ENCODE results near the gene TBATA. TPM values are rescaled to one million over a fixed set of nuclear protein-coding genes. Genes with fewer than 3 reads are reported as not detected.

The TBATA gene
- polyA plus RNA-seq, 1 of the 3 experiments (the other 2 are of a cell fraction), result not detected

GRCh38 chr10:70810967-70811366 is 25.8 kb upstream of the TBATA start:
- TF ChIP-seq RFX5 (IDR thresholded peaks at IDR 0.05; ENCODE audit: low read length) (no peak), SMC3 (IDR thresholded peaks at IDR 0.05; ENCODE audit: low read depth, low read length) (no peak), USF2 (IDR thresholded peaks at IDR 0.05; ENCODE audit: borderline replicate concordance, low read depth, low read length) (no peak), GATA2 (CRISPR knock-in tag; IDR thresholded peaks at IDR 0.05) (0 out of 2 replicates have a peak, but pooled peaks have one; percentile 67), MEF2A (IDR thresholded peaks at IDR 0.05; ENCODE audit: borderline replicate concordance, low read depth) (no peak), POLR2AphosphoS5 (IDR thresholded peaks at IDR 0.05; ENCODE audit: low read depth, low read length) (no peak), RCOR1 (IDR thresholded peaks at IDR 0.05; ENCODE audit: low read length) (peak; percentile 58; the same call in 1 of the 2 replicates), NFIC (IDR thresholded peaks at IDR 0.05; ENCODE audit: borderline replicate concordance) (no peak), ZBTB33 (IDR thresholded peaks at IDR 0.05; ENCODE audit: borderline replicate concordance, low read depth) (no peak), PBX3 (IDR thresholded peaks at IDR 0.05) (no peak), GABPA (IDR thresholded peaks at IDR 0.05; ENCODE audit: low read depth) (no peak), EP300 (IDR thresholded peaks at IDR 0.05; ENCODE audit: borderline replicate concordance in 1 of 2, low read depth in 1 of 2, low read length in 1 of 2) (peak in 1 of 2 experiments; percentile 59; a peak in 1 of 4 replicates), MAX (IDR thresholded peaks at IDR 0.05; ENCODE audit: low read depth) (no peak)
- no peaks in the 10 kb centered on the region for H3K9me3 ChIP-seq
- no peaks in the 10 kb centered on the region for H3K79me2 ChIP-seq (ENCODE audit: insufficient read depth)
- no peaks in the 10 kb centered on the region for H3K36me3 ChIP-seq (replicated peaks in 1 of 2; ENCODE audit: control insufficient read depth in 1 of 2, insufficient read depth in 2 of 2, low read length in 1 of 2)
- H3K4me2 ChIP-seq, result no peak overlapping the region
- no peaks in the 10 kb centered on the region for H4K20me1 ChIP-seq (ENCODE audit: insufficient read depth)
- ChIA-PET CTCF (interaction anchor here (1.1 to 4.1 kb wide), 4 partner anchors 67 to 364 kb away, joined by 3 to 22 read pairs (median 6); no protein-coding TSS in a partner anchor), POLR2A (no interaction called here)
- no peaks in the 10 kb centered on the region for H3K27me3 ChIP-seq (ENCODE audit: insufficient read depth)
- peak; percentile 46 for DNase-seq
- H3K27ac ChIP-seq (ENCODE audit: low read depth in 2 of 2, low read length in 1 of 2), result peak overlapping the region in 1 of 2 experiments; percentile 9; a peak in 1 of 4 replicates
- H3K4me1 ChIP-seq (ENCODE audit: control insufficient read depth in 1 of 2, insufficient read depth in 2 of 2, low read depth in 1 of 2, low read length in 1 of 2), result peaks cover 0 to 4% of the 10 kb centered on the region in 2 experiments; a peak in 1 of 4 replicates
- H3F3A ChIP-seq (replicated peaks; ENCODE audit: insufficient read depth), result peaks cover 5% of the 10 kb centered on the region
- H3K4me3 ChIP-seq (ENCODE audit: low read depth in 2 of 2, low read length in 1 of 2), result no peak overlapping the region
- no peak overlapping the region for H2AFZ ChIP-seq (ENCODE audit: low read depth)
- H3K9ac ChIP-seq, result no peak overlapping the region
- no peaks in the 10 kb centered on the region for H3K9me2 ChIP-seq
- WGBS (ENCODE audit: low lambda C conversion rate), result 2% methylated on average over 1 of the region's 1 CpG
